ENCODE data around the gene AFF4. TPM values are rescaled to one million over a fixed set of nuclear protein-coding genes. Genes with fewer than 3 reads are reported as not detected.

Gene AFF4
- total and polyA plus RNA-seq, 10 of the 15 experiments (the other 5 are each of a cell fraction or from before 2014, with no cell fraction given): 1.1 to 20.2 (median 10.4) TPM

- H4K20me1 ChIP-seq (ENCODE audit: control insufficient read depth, insufficient read depth): no peaks in the 10 kb centered on the region
- H3K9me3 ChIP-seq (replicated peaks; ENCODE audit: control insufficient read depth, insufficient read depth, low read length): no peaks in the 10 kb centered on the region
- BruUV-seq (replicated peaks): no TSS peak
- no peak overlapping the region for H3K9ac ChIP-seq (ENCODE audit: control insufficient read depth, insufficient read depth, low read length)
- H3K27me3 ChIP-seq (replicated peaks in 1 of 2; ENCODE audit: control insufficient read depth in 2 of 2, insufficient read depth in 2 of 2, low read length in 1 of 2): no peaks in the 10 kb centered on the region
- DNase-seq (ENCODE audit: low read depth, low spot score) (no peak), ATAC-seq (no peak), FAIRE-seq (no peak)
- intact Hi-C loops (cut with micrococcal nuclease; ENCODE audit: unreplicated experiment): no loop called here
- no peak overlapping the region for H2AFZ ChIP-seq (ENCODE audit: control insufficient read depth, low read depth, low read length)
- H3K36me3 ChIP-seq (ENCODE audit: control insufficient read depth in 2 of 2, insufficient read depth in 2 of 2, low read length in 1 of 2): no peaks in the 10 kb centered on the region; a peak in 1 of 4 replicates
- ChIA-PET POLR2A (no interaction called here), CTCF (no interaction called here), RAD21 (ENCODE audit: unreplicated experiment) (no interaction called here), SMC1A (ENCODE audit: uncharacterized antibody, unreplicated experiment) (no interaction called here)
- WGBS (ENCODE audit: insufficient coverage, insufficient replicate concordance, low lambda C conversion rate, missing lambda C conversion rate): 91% methylated on average over 2 of the region's 2 CpGs
- no peaks in the 10 kb centered on the region for H3K79me2 ChIP-seq (ENCODE audit: control insufficient read depth, insufficient read depth, low read length)
- in situ Hi-C loops (cut with MboI): no loop called here
- no peaks in the 10 kb centered on the region for H3K4me1 ChIP-seq (ENCODE audit: control insufficient read depth, insufficient read depth, low read length)
- no peak overlapping the region for H3K4me3 ChIP-seq
- no peak overlapping the region for H3K4me2 ChIP-seq (ENCODE audit: control insufficient read depth, insufficient read depth)
- no peak overlapping the region for H3K27ac ChIP-seq (ENCODE audit: control insufficient read depth, insufficient read depth)
- no peak for TF ChIP-seq SMARCA5 (IDR thresholded peaks at IDR 0.05)
- no peak for TF ChIP-seq PAX8 (IDR thresholded peaks at IDR 0.05)
- TF ChIP-seq USF2 (IDR thresholded peaks at IDR 0.05; ENCODE audit: borderline replicate concordance, low read depth, low read length): no peak
- no peak for TF ChIP-seq CREB1 (IDR thresholded peaks at IDR 0.05; ENCODE audit: low read depth)
- TF ChIP-seq SRF (IDR thresholded peaks at IDR 0.05; ENCODE audit: low read depth in 2 of 2, low read length in 2 of 2): no peak
- no peak for TF ChIP-seq RFX5 (IDR thresholded peaks at IDR 0.05; ENCODE audit: low read depth, low read length)
- TF ChIP-seq ZBTB33 (IDR thresholded peaks at IDR 0.05): no peak
- no peak for TF ChIP-seq MTA2 (IDR thresholded peaks at IDR 0.05; ENCODE audit: low read depth)
- no peak for TF ChIP-seq PML (IDR thresholded peaks at IDR 0.05; ENCODE audit: low read length)
- no peak for TF ChIP-seq CBX5 (IDR thresholded peaks at IDR 0.05; ENCODE audit: low read depth)
- no peak for TF ChIP-seq IRF4 (IDR thresholded peaks at IDR 0.05; ENCODE audit: low read depth, low read length)
- no peak for TF ChIP-seq RUNX3 (IDR thresholded peaks at IDR 0.05; ENCODE audit: low read length)
- TF ChIP-seq CTCF (IDR thresholded peaks at IDR 0.05 in 2 of 3, conservative IDR thresholded peaks at IDR 0.05 in 1 of 3; ENCODE audit: control insufficient read depth in 2 of 3, extremely low read depth in 1 of 3, insufficient read depth in 1 of 3, low read depth in 3 of 3, low read length in 3 of 3): no peak
- no peak for TF ChIP-seq EED (IDR thresholded peaks at IDR 0.05; ENCODE audit: low read depth)
- TF ChIP-seq BHLHE40 (IDR thresholded peaks at IDR 0.05; ENCODE audit: borderline replicate concordance in 1 of 2, low read depth in 2 of 2, low read length in 1 of 2): no peak
- TF ChIP-seq ZNF687 (IDR thresholded peaks at IDR 0.05): no peak
- TF ChIP-seq CHD2 (IDR thresholded peaks at IDR 0.05; ENCODE audit: borderline replicate concordance, low read depth, low read length): no peak
Measured at GRCh38 chr5:132998556-132998955, 35.1 kb upstream of the AFF4 start.
